GM19397 (cell line): Measurements from ENCODE around the gene NUP50.
"Not testable (repeated sequence)": the region's sequence is repeated elsewhere in the genome, so short reads cannot be mapped to it uniquely, and the experiment has no call there.

ENCODE experiments used
- ATAC-seq: cut with Tn5 transposase; IDR thresholded peaks from one replicate; pipeline ENCODE4 v1.9.1; 2021; ENCODE audit warnings: mild to moderate bottlenecking, moderate library complexity; ENCODE audit not compliant: unreplicated experiment

The NUP50 gene

DNA sequence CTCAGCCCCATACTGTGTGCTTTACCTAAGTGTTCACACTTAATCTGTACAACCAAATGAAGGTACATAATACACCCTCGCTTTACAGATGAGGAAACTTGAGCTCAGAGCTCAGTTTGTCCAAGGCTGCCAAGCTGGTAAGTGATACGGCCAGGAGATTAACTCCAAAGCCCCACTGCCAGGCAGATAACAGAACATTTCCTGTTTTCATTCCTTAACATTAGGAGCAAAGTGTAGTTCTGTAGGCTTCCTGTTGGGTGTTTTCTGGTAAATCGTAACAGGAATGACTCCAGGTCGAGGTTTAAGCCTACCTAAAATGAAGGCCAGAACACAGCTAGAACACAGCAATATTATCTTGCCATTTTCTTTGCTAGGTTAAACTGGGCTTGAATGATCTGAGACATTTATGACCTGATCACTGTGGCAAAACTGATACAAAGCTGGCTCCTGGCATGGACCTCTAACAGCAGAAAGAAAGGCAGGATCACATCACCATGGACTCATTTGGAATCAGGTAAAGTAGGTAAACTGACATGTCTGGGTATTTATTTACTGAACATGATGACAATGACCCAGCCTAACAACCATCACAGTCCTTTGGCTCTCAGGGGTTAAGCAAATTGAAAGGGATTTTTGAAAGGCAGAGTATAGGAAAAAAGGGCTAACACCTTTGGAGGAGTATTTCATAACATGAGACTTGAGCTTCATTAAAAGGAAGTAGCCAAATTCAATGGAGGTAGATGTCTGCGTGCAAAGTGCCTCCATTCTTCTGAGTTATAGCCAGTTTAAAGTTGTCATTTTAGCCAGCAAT is 3.9 kb upstream of the NUP50 start:
- ATAC-seq: no peak

DNA sequence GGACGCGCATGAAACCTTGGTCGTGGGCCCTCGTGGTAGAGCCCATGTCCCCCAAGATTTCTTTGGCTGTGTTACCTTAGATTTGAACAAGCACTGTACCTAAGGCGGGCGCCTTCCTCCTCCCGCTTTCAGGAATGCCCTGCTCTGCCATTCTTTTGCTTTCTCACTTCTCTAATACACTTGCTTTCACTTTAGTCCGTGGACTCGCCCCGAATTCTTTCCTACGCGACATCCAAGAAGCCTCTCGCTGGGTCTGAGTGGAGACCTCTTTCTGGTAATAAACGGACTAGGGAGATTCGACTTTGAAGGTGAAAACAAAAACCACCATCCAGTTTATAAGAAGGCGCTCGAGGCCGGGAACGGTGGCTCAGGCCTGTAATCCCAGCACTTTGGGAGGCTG is 1.2 kb upstream of the NUP50 start:
- ATAC-seq: no peak

DNA sequence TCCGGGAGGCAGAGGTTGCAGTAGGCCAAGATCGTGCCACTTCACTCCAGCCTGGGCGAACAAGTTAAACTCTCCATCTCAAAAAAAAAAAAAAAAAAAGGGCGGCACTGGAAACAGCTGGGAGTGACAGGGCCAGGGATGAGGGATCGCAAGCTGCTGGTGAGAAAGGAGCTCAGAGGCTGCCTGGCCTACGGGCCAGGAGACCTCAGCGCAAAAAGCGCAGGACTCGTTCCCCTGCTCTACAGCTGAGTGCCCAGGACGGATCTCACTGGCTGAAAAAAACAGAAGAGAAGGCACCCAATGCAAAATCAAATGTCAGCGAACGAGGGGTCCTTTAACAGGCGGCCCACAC is 650 bp upstream of the NUP50 start:
- ATAC-seq: no peak

DNA sequence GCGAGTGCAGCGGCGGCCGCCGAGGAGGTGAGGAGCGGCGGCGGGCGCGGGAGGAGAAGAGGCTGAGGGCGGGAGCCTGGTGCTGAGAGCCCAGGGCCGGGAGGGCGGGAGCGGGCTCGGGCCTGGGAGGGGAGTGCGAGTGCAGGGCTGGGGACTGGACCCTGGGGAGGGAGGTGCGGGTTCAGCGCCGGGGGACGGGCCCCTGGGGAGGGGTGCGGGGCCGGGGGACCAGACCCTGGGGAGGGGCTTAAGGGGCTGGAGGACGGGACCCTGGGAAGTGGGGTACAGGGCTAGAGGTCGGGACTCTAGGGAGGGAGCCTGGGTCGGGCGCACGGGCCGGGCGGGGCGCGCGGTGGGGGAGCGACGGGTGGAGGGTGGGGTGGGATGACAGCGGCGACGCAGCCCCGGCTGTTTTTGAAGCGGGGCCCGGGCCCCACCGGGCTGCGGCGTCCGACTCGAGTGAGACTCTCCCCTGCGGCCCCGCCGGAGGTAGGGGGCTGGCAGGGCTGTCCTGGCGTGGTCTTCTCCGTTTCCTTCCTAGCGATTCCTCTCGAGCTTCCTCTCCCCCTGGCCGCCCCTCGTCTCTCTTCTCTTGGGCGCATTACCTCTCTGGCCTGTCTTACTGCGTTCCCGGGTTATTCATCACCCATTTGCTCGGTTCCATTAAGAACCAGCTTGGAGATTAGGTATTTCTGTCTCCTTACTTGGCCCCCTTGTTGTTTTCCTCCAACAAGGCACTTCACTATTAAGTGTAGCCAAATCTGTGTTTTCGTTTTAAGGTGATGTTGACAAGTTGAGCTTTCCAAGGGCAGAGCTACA is 754 bp downstream of the NUP50 start:
- peak; percentile 32 for ATAC-seq

DNA sequence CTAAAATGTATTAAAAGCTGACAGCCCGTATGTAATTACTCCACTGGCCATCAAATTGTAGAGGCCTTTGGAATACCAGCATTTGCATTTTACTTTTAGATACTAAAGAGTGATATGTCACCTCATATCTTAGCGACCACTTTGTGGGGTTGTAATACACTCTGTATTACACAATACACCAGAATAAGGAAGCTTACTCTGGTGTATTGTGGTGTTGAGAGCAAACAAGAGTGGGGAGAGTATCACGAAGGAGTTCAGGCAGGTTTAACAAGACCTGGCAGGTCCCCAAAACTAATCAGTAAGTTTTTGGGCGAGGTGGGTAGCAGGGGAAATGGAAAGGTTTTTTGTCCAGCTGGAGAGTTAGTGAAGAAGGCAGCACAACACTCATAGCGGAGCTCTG is 3.2 kb downstream of the NUP50 start:
- ATAC-seq: no peak

DNA sequence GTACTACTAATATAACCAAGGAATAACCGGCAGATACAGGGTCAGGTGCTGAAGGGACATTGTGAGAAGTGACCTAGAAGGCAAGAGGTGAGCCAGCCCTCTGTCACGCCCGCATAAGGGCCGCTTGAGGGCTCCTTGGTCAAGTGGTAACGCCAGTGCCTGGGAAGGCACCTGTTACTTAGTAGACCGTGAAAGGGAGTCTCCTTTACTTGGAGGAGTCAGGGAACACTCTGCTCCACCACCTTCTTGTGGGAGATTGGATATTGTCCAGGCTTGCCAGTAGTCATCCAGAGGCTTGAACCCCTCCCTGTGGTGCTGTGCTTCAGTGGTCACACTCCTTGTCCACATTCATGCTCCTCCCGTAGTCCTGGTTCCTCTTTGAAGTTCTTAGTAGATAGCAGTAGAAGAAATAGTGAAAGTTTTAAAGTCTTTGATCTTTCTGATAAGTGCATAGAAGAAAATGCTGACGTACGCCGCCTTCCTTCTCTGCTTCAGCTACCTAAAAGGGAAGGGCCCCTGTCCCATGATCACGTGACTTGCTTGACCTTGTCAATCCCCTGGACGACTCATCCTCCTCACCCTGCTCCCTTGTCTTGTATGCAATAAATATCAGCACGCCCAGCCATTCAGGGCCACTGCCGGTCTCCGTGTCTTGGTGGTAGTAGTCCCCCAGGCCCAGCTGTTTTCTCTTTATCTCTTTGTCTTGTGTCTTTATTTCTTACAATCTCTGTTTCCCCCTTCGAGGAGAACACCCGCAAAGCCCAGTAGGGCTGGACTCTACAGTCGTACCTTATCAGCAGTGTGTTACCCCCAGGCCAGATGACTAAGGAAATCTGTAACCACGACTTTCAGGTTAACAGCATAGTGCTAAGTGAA is 6.1 kb downstream of the NUP50 start:
- ATAC-seq: no peak

DNA sequence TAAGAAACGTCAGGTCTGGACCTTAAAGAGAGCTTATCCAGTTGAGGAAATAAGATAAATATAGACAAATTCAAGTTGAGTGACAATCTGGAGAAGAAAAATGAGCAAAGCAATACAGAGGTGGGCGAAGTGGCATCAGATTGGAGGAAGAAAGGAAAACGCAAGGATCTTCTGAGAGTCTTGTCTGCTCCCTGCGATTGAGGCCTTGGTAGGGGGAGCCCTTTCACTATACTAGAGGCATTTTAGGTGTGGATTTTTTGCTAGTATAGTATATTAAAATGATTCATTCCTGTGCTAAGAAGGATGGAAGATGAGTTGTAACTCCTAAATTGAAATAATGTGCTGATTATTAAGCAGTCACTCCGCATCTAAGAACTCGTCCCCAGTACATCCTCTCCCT is 8.1 kb downstream of the NUP50 start:
- ATAC-seq: no peak

DNA sequence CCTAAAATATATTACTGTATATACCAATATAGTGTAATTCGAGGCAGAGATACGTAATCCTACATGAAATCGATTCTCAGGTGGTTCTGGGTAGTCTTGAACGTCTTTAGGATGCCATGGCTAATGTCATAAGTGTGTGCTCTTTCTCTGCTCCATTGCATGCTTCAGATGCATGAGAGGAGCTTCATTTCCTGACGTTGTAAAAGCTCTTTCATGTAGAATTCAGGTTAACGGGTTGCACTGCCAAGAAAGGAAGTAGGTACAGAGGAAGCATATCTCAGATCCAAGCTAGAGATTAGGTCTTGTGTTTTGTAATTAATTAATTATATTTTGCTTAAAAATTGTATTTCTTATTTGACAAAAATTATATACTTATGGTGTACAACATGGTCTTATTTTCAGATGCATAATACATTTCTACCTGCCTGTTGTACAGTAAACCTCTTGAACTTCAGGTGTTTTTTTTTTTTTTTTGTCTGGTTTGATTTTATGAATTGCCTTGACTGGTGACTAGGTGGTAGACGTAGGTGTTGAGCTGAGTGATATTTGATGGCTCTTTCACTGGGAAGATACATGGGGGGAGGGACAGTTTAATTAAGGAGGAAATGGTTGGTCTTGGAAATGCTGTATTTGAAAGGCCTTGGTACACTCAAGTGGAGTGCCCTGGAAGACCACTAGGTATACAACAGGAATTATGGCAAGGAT is 9.3 kb downstream of the NUP50 start:
- no peak for ATAC-seq

DNA sequence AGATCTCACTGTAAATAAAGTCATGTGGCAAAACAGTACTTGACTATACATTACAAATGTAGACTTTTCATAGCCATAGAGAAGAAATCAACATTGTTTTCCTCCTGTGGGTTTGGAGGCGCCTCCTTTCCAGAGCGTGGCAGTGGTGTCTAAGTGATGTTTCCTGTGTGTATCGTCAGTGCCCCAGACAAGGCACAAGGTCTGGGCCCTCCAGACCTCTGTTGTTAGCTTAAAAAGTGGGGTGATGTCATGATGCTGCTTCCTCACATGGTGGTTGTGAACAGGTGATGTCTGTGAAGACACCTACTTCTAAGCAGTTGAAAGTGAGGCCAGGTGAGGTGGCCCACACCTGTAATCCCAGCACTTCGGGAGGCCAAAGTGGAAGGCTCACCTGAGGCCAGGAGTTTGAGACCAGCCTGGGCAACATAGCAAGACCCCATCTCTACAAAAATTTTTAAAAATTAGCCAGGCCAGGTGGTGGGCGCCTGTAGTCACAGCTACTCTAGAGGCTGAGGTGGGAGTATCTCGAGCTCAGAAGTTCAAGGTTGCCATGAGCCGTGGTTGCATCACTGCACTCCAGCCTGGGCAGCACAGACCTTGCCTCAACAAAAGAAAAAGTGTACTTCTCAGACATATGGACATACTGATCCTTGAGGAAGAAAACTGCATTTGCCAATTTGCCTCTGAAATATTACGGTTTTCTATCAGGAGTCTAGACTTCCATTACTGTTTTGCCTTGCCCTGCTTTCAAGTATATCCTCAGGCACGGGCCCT is 15.7 kb downstream of the NUP50 start:
- no peak for ATAC-seq

DNA sequence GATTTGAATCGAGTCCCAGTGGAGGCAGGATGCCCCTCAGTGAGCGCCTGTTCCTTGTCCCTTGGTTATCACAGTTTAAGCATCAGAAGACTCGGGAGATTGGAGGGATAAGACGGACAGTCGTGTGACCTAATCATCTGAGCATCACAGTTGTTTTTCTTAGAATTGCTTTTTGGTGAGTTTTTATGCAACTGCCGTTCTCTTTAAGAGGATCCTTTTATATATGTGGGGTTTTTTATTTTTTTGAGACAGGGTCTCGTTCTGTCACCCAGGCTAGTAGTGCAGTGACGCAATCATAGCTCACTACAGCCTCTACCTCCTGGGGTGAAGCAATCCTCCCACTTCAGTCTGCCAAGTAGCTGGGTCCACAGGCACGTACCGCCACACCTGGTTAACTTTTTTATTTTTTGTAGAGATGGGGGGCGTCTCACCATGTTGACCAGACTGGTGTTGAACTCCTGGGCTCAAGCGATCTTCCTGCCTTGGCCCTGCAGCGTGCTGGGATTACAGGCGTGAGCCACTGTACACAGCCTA is 16.5 kb downstream of the NUP50 start:
- no peak for ATAC-seq

DNA sequence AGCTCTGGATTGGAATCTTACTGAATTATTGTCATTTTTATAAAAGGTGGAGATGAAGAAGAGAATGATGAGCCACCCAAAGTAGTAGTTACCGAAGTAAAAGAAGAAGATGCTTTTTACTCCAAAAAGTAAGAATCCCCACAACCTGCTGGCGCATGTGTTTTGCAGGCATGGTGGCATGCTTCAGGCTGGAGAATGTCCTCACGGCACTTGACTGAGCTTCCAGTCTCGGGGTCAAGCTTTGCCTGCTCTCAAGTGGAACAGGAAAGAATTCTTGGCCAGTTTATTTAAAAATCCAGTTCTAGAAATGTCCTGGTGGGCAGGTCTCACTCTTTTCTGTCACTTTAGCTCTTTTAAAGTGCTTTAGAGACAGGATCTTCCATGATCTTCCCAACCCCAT is 17.5 kb downstream of the NUP50 start:
- ATAC-seq: no peak

DNA sequence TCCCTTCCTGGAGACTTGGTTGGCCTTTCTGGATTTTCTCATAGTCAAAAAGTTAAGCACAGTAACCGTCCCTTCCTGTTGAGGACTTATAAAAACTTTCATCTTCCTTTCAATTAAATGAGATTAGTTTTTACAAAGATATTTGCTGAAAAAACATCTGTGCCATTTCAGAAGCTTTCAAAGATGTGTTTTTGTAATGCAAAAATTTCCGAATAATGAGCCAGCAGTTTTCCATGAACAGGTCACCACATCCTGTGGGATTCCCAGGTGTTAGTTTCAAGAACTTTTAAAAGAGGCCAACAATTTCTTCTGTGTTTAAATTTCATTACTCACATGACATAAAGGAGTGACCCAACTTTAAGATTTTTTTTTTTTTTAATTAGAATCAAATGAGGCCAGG is 18.0 kb downstream of the NUP50 start:
- no peak for ATAC-seq

DNA sequence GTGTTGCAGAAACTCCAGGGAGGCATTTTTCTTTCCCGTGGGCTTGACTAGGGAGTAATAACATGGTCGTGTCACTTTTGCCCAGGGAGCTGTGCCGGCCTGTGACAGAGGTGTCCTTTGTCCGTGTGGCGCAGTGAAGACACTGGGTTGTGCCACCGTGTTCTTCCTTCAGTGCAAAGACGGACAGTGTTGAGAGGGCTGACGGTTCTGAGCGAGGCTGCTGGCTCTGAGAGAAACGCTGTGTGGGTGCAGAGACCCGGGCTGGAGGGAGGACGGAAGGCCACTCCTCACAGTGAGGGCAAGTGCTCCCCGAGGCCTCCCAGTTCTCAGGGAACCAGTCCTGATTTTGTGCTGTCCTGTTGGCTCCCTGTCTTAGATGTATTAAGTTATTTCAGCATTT is 20.2 kb downstream of the NUP50 start:
- ATAC-seq: no peak

DNA sequence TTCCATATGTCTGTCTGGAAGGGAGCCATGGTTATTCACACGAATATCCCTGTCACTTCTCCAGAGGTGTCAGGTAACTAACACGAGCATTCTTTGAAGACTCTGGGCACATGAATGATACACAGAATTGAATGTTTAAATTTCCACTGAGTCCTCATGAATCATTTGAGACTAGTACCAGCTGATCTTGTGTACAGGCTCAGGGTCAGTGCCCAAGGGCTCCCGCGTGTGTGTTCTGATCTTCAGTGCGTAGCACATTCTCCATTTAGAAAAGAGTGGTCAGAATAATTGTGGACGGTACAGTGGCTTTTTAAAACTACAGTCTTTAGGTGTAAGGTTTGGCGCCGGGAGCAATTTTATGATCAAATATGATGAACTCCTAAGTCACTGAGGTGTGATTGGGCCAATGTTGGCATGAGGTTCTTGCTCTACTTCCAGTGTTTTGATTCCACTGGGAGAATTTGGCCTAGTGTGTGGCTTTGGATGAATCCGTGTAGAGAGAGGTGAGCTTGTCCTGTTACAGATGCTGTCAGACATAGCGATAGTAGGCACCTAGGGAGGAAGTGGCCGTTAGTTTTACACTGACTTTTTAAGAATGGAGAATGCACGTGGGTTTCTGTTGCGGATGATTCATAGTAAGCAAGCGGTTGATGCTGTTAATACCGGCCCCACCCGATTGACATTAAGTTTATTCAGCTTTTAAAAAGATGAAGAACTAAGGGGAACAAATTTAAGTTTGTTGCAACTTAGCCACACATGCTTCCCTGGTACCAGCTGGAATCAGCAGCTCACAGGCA is 22.2 kb downstream of the NUP50 start:
- no peak for ATAC-seq

DNA sequence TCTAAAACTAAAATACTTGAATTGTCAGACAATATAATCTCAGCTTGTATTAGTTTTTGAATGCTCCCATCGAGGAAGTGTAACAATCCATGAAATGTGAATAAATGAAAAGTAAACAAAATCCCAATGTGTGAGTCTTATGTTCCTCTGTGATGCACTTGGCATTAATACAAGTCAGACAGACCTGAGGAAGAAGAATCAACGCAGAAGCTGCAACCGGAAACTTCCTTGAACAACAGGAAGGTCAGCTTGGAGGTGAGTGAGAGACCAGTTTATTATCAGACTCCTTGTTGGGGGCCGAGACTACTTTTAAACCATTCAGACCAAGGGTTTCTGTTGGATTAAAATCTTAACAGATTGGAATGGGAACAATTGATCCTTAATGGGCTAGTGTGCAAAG is 24.2 kb downstream of the NUP50 start:
- no peak for ATAC-seq

DNA sequence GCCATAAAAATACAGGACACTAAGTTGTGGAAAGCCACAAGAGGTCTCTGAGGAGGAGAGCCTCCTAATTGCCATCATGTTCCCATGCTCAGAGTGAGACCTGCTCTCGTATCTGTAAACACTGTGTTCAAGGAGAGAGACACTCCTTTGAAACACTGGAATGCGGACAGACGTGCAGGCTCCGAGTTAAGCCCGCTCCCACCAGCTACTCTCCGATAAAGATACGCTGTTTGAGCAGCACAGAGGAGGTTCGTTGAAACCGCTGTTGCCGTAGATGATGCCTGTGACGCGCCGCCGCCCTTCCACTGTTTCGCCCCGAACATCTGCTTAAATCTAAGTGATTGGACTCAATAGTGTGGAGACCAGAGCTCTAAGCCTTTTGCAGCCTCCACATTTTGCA is 25.1 kb downstream of the NUP50 start:
- ATAC-seq: no peak

DNA sequence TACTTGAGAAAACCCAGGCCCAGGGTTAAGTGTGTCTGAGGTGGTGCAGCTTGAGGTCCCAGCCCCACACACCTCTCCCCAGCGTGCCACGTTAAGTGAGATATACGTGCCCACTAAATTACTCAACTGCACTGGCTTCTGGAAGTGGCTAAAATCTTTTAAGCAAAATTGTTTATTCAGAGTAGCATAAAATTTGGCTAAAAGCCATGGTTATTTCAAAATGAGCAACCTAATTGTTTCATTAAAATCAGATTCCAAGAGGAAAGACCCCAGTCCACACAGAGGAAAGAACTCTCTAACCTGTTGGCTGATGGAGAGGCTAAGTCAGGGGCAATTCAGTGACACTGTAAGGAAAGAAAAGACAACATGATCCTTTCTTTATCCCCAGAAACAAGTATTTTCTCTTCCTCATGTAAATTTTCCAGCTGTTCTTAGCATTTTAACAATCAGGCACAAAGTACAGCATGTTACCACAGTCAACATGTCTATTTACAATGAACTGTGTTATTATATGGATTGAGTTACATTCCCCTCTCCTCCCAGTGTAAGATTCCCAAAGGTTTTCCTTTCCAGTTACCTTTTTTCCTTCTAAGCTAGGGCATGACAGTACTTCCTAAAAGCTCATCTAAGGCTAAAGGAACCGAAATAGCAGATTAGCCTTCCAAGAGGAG is 26.6 kb downstream of the NUP50 start:
- ATAC-seq: no peak

DNA sequence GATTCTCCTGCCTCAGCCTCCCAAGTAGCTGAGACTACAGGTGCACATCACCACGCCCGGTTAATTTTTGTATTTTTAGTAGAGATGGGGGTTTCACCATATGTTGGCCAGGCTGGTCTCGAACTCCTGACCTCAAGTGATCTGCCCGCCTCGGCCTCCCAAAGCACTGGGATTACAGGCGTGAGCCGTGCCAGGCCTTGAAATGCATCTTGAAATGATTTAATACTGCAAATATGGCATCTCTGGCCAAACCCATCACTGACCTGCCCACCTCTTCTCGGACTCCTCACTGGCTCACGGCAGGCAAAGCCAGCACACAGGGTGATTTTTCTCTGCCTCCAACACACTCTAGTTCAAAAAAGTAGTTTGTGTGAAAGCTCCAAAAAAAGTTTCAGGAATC is 28.0 kb downstream of the NUP50 start:
- ATAC-seq: not testable (repeated sequence)
